Islet precursor cell (in vitro differentiated cells): Measurements from ENCODE around the gene DTX3.

Source experiments
- DNase-seq: peaks from one replicate; pipeline ENCODE4 v3.0.0-alpha.2; 2018

The DTX3 gene

DNA sequence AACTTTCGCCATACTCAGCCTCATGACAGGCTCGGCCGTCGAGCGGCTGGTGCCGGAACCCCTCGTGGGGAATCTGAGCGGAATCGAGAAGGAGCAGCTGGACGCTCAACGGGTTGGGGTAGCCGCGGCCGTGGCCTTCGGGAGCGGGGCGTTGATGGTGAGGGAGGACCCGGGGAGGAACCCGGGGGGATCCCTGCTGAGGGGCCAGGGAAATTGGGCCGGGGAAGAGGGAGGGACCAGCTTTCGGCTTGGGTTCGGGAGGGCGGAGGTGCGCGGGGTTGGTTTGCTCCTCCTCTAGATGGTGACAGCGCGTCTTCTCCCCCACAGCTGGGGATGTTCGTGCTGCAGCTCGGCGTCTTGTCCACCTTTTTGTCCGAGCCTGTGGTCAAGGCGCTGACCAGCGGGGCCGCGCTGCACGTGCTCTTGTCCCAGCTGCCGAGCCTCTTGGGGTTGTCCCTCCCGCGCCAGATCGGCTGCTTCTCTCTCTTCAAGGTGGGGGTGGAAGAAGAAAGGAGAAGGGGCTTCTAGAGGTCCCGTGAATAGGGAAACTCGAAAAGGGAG, 16.4 kb downstream of the DTX3 start:
- DNase-seq, result peak; percentile 66

- DNase-seq, result peak; percentile 83
Observed at GRCh38 chr12:57621497-57622292, 17.1 kb downstream of the DTX3 start.

- peak; percentile 45 for DNase-seq
Observed at GRCh38 chr12:57622293-57623245, 17.9 kb downstream of the DTX3 start.

- no peak for DNase-seq
Observed at GRCh38 chr12:57623385-57623784, 18.8 kb downstream of the DTX3 start.

GRCh38 chr12:57623811-57624390, 19.3 kb downstream of the DTX3 start:
- peak; percentile 42 for DNase-seq

GRCh38 chr12:57624441-57625220, 20.0 kb downstream of the DTX3 start:
- peak; percentile 48 for DNase-seq

DNA sequence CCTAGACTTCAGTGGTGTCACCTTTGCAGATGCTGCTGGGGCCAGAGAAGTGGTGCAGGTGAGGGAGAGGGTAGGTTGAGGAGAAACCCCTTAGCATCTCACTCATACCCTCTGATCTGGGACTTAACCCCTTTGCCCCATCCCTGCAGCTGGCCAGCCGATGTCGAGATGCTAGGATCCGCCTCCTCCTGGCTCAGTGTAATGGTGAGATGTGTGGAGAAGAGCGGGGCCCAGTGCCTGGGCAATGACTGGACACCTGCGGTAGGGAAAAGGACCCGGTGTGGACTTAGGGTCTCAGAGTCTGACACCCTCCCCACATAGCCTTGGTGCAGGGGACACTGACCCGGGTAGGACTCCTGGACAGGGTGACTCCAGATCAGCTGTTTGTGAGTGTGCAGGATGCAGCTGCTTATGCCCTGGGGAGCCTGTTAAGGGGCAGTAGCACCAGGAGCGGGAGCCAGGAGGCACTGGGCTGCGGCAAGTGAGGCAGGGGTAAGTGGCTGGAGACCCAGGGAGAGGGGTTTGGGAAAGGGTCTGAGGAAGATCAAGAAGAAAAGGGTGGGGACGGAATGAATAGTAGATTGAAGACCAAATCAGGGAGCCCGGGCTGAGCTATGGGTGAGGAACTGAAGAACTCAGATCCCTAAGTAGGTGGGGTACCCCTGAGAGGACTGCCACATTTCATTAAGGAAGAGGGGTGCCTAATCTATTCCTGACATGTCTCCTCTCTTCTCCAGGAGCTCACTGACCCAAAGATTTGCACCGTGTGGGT, 20.8 kb downstream of the DTX3 start:
- peak; percentile 48 for DNase-seq

- peak; percentile 44 for DNase-seq
Observed at GRCh38 chr12:57626111-57626920, 21.7 kb downstream of the DTX3 start.

- DNase-seq, result no peak
Observed at GRCh38 chr12:57626921-57627445, 22.4 kb downstream of the DTX3 start.

GRCh38 chr12:57627501-57628279, 23.1 kb downstream of the DTX3 start:
- DNase-seq, result peak; percentile 64

DNA sequence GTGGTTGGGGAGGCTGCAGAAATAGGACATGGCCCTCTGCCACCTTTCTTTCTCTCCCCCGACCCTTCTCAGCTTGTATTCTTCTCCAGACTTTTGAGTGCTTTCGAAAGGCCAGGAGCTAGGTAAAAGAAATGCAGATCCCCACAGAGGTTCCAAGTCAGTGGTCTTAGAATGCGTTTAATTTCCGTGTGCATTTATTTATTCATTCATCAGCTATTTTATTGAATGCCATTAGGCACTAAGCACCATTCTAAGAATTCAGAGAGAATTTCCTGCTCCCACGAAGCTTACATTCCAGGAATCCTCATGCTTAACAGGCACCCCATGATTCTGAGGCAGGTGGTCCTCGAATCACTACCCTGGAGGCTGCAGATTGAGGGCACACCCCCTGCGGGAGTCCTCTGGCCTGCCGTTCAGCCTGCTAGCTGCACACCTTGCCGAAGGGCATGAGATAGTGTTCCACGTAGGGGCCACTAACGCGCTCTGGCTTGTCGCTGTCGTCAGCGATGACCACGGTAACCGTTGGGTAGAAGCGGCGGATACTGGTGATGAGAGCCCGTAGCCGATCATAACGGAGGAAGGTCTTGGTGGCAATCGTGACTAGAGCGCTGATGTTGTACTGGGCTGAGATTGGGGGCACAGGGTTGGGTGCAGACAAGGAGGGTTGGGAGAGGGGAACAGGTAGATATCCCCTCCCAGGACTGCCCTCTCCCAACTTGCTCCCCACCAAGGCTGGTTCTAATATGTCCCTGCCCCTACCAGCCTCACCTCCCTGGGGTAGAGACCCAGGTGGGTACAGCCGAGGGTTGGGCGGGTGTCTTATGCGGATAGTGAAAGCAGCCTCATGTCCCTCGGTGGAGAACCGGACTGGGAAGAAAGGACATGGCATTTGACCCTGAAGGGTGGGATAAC, 23.9 kb downstream of the DTX3 start:
- DNase-seq, result no peak

DNA sequence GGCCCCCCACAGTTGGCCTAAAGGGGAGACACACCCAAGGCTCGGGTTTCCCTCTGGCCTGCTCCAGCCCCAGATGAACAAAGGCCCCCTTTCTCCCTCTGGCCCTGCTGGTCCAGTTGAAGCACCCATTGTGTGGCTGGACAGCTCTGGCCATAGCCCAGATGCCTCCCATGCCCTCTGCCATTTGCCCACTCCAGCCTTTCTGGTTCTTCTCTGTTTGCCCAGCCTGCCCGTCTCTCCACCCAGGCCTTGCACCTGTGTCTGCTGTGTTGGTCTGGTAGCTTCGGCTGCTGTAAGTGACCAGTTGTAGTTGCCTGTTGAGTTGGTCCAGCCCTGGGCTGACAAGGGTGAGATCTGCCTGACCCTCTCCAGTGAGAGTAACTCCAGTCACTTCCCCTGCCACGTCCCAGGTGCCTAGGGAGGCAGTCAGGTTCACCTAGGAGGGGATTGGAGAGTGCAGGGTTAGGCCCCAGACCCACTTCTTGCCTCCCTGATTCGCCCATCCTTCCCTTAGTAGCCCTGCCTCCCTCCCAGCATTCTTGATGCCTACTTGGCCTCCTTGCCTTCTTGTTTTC, 25.4 kb downstream of the DTX3 start:
- peak; percentile 54 for DNase-seq

DNA sequence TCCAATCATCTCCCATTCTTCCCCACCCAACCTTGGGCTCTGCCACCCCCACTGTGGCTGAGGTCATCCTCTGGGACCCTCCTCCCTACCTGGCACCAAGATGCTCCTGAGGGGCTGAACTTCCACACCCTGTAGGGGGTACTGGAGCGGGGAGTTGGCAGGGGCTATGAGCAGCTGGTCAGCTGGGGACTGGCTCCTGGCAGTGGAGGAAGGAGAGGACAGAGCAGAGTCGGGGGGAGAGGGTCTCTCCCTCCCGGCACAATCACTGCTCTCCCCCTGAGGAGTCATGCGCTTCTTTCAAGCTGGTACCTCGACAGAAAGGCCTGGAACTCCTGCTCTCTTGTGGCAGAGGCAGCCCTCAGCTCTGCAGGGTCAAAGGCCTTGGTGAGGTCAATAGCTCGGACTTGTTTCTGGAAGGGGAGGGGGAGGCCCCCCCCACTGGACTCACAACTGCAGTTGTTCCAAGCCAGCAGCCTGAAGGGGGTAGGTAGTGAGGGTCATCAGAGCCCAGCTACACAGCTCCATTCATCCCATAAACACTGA, 26.3 kb downstream of the DTX3 start:
- DNase-seq, result no peak

- DNase-seq, result peak; percentile 60
Observed at GRCh38 chr12:57631566-57632072, 27.0 kb downstream of the DTX3 start.

DNA sequence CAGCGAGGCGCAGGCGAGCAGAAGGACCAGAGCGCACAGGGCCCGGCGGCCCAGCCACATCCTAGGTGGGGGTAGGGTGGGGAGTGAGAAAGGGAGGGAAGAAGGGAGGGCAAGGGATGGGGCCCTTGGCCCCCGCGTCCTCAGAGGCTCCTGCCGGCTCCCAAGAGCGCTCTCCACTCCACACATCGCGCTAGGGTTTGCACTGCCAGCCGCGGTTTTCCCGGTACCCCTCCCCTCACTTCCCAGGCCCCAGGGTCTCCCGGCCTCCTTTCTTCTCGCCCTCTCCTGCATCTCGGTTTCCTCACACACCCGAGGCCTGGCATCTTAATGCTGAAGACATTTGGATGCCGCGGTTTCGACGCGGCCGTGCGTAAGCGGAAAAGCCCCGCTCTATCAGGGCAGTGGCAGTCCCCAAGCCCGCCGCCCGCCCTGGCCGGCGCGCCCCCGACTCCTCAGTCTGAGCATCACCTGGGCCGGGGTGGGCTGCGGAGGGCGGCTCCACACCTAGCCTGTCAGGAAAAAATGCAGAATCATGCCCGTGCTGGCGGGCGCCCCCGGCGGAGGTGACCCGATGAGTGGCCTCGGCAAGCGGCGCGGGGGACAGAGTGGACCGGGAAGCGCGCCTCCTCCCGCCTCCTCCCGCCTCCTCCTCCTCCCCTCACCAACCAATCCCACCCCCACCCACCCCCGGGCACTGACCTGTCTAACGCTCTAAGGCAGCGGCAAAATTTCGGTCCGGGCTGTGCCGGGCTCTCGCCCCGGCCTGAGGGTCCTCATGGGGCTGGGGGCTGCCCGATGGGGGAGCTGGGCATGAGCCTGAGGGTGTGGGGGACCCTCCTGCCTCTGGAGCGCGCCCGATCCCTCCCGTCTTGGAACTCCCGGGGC, 27.7 kb downstream of the DTX3 start:
- DNase-seq, result peak; percentile 75
